H1 (cell line): ENCODE data around the gene BHLHE23. TPM values are rescaled to one million over a fixed set of nuclear protein-coding genes. Genes with fewer than 3 reads are reported as not detected.
A peak's percentile ranks its signal among the peaks of the same experiment; 100 is the strongest.

Experiments
- CTCF ChIA-PET: fragments of 300-600 bp; sonication (Branson Sonifier 250); formaldehyde crosslinking; loops from one replicate; lab custom pipeline; 2021; ENCODE audit not compliant: partially characterized antibody; lab: Charles Lee
- POLR2A ChIA-PET: fragments of 300-600 bp; sonication (Branson Sonifier 250); formaldehyde crosslinking; loops from one replicate; lab custom pipeline; 2021; ENCODE audit warnings: inconsistent platforms; ENCODE audit not compliant: partially characterized antibody; lab: Charles Lee
- DNase-seq, 2 experiments: peaks; one replicate each; pipeline versions ENCODE4 v3.0.0 to v3.0.0-alpha.2; 2010 to 2022; ENCODE audit warnings: low spot score in 2 of 2, low read depth in 1 of 2, mixed read lengths in 1 of 2
- FAIRE-seq: peaks from 2 replicates; lab custom pipeline; 2011; peaks lifted over from hg19 to GRCh38; lab: Jason Lieb, UNC
- H2AFZ ChIP-seq: 2 replicates; pipeline ENCODE4 v1.8.1; 2012; ENCODE audit warnings: low read length, inconsistent platforms
- H2AK5ac ChIP-seq: 2 replicates; pipeline ENCODE4 v1.6.1; 2013; ENCODE audit warnings: low read depth, low read length
- H2BK120ac ChIP-seq: replicated peaks from 2 replicates; pipeline ENCODE3; 2013; ENCODE audit warnings: low read depth, low read length, inconsistent platforms
- H2BK12ac ChIP-seq: 2 replicates; pipeline ENCODE4 v1.6.1; 2013; ENCODE audit warnings: low read depth, low read length
- H2BK15ac ChIP-seq: 2 replicates; pipeline ENCODE4 v1.6.1; 2013; ENCODE audit warnings: low read length
- H2BK20ac ChIP-seq: 2 replicates; pipeline ENCODE4 v1.6.1; 2013; ENCODE audit warnings: low read length
- H2BK5ac ChIP-seq: 2 replicates; pipeline ENCODE4 v1.6.1; 2013; ENCODE audit warnings: low read depth, low read length
- H3K14ac ChIP-seq: 2 replicates; pipeline ENCODE4 v1.6.1; 2013; ENCODE audit warnings: inconsistent platforms; ENCODE audit not compliant: insufficient read length
- H3K18ac ChIP-seq: 2 replicates; pipeline ENCODE4 v1.6.1; 2013; ENCODE audit warnings: low read length; ENCODE audit errors: extremely low read depth
- H3K23ac ChIP-seq: 2 replicates; pipeline ENCODE4 v1.6.1; 2013; ENCODE audit warnings: inconsistent platforms; ENCODE audit not compliant: insufficient read length
- H3K23me2 ChIP-seq: 2 replicates; pipeline ENCODE4 v1.6.1; 2013; ENCODE audit warnings: low read depth, low read length
- H3K27ac ChIP-seq: 2 replicates; pipeline ENCODE4 v1.6.1; 2011; ENCODE audit warnings: low read depth, low read length, inconsistent platforms
- H3K27me3 ChIP-seq, 4 experiments: replicated peaks in 1 of 4; 1 replicate in 1 of 4; 2 replicates in 3 of 4; pipeline versions ENCODE4 v1.6.1 to v1.8.1; 2011 to 2013; ENCODE audit warnings: low read length in 3 of 4, mild to moderate bottlenecking in 3 of 4, inconsistent platforms in 2 of 4, mixed read lengths in 2 of 4, moderate library complexity in 1 of 4; ENCODE audit not compliant: control insufficient read depth in 3 of 4, insufficient read depth in 3 of 4; ENCODE audit errors: extremely low read depth in 1 of 4
- H3K36me3 ChIP-seq, 4 experiments: 2 replicates each; pipeline versions ENCODE4 v1.6.1 to v1.8.1; 2011 to 2013; ENCODE audit warnings: mild to moderate bottlenecking in 4 of 4, low read length in 3 of 4, moderate library complexity in 2 of 4, control low read depth in 1 of 4, inconsistent platforms in 1 of 4; ENCODE audit not compliant: insufficient read depth in 4 of 4, control insufficient read depth in 2 of 4
- H3K4ac ChIP-seq: replicated peaks from 2 replicates; pipeline ENCODE3; 2013; ENCODE audit warnings: low read length, low read depth, mixed read lengths, inconsistent platforms; ENCODE audit not compliant: insufficient read length
- H3K4me1 ChIP-seq, 4 experiments: replicated peaks in 1 of 4; 1 replicate in 1 of 4; 2 replicates in 3 of 4; pipeline versions ENCODE4 v1.6.1 to v1.8.1; 2011 to 2013; ENCODE audit warnings: low read length in 3 of 4, inconsistent platforms in 2 of 4, mixed read lengths in 1 of 4; ENCODE audit not compliant: insufficient read depth in 4 of 4, control insufficient read depth in 3 of 4
- H3K4me2 ChIP-seq, 2 experiments: 2 replicates each; pipeline versions ENCODE4 v1.6.1 to v1.8.1; 2011 to 2013; ENCODE audit warnings: low read depth in 2 of 2, low read length in 2 of 2, control low read depth in 1 of 2, inconsistent platforms in 1 of 2, mild to moderate bottlenecking in 1 of 2; ENCODE audit not compliant: insufficient read depth in 1 of 2
- H3K4me3 ChIP-seq, 4 experiments: fragments of 200-600, 300-600 bp in 1 of 4; sonication (generic), shearing (Covaris generic), sonication (Bioruptor Twin) in 1 of 4; 2 replicates each; pipeline versions ENCODE4 v1.5.1 to v1.8.1; 2011 to 2016; ENCODE audit warnings: low read length in 4 of 4, low read depth in 3 of 4, control low read depth in 2 of 4, inconsistent platforms in 2 of 4, mild to moderate bottlenecking in 2 of 4, mixed read lengths in 1 of 4, moderate library complexity in 1 of 4; ENCODE audit not compliant: insufficient read depth in 2 of 4; ENCODE audit errors: extremely low read depth in 1 of 4
- H3K56ac ChIP-seq: replicated peaks from 2 replicates; pipeline ENCODE3; 2013; ENCODE audit warnings: low read depth, mild to moderate bottlenecking, mixed read lengths, low read length, inconsistent platforms; ENCODE audit not compliant: insufficient read length
- H3K79me1 ChIP-seq: 2 replicates; pipeline ENCODE4 v1.6.1; 2013; ENCODE audit warnings: low read depth, low read length, control low read depth
- H3K79me2 ChIP-seq, 2 experiments: 2 replicates each; pipeline versions ENCODE4 v1.6.1 to v1.8.1; 2012 to 2013; ENCODE audit warnings: low read length in 2 of 2, mild to moderate bottlenecking in 2 of 2, inconsistent platforms in 1 of 2; ENCODE audit not compliant: insufficient read depth in 2 of 2, control insufficient read depth in 1 of 2
- H3K9ac ChIP-seq, 4 experiments: replicated peaks in 1 of 4; 1 replicate in 1 of 4; 2 replicates in 3 of 4; pipeline versions ENCODE4 v1.6.1 to v1.8.1; 2011 to 2013; ENCODE audit warnings: low read depth in 3 of 4, low read length in 3 of 4, control low read depth in 2 of 4, mild to moderate bottlenecking in 2 of 4, moderate library complexity in 2 of 4, inconsistent platforms in 1 of 4; ENCODE audit errors: extremely low read depth in 1 of 4
- H3K9me3 ChIP-seq, 2 experiments: 2 replicates each; pipeline versions ENCODE4 v1.6.1 to v1.8.1; 2012 to 2013; ENCODE audit warnings: mild to moderate bottlenecking in 2 of 2, moderate library complexity in 2 of 2, control low read depth in 1 of 2, inconsistent platforms in 1 of 2, low read depth in 1 of 2, low read length in 1 of 2, mixed read lengths in 1 of 2; ENCODE audit not compliant: insufficient read depth in 2 of 2
- H4K20me1 ChIP-seq, 2 experiments: replicated peaks in 1 of 2; 2 replicates each; pipeline versions ENCODE3 to v1.8.1; 2011 to 2013; ENCODE audit warnings: inconsistent platforms in 2 of 2, low read length in 2 of 2, mild to moderate bottlenecking in 1 of 2; ENCODE audit not compliant: insufficient read depth in 2 of 2, control insufficient read depth in 1 of 2
- H4K5ac ChIP-seq: 2 replicates; pipeline ENCODE4 v1.6.1; 2013; ENCODE audit warnings: low read length, low read depth, mixed read lengths, inconsistent platforms; ENCODE audit not compliant: insufficient read length
- H4K8ac ChIP-seq: 2 replicates; pipeline ENCODE4 v1.8.0; 2013; ENCODE audit warnings: mild to moderate bottlenecking, moderate library complexity, low read length, inconsistent platforms; ENCODE audit not compliant: insufficient read depth; ENCODE audit errors: extremely low read depth
- H4K91ac ChIP-seq: replicated peaks from 2 replicates; pipeline ENCODE3; 2013; ENCODE audit warnings: low read length, mixed read lengths, inconsistent platforms; ENCODE audit not compliant: insufficient read length
- ASH2L ChIP-seq: fragments of 200-600, 300-600 bp; sonication (generic); IDR thresholded peaks from one replicate; pipeline ENCODE4 v1.7.1; 2017; ENCODE audit warnings: low read length
- BRCA1 ChIP-seq: IDR thresholded peaks from 2 replicates; pipeline ENCODE4 v1.6.1; 2012; ENCODE audit warnings: low read depth, low read length, improper control_type of control experiment
- CREB1 ChIP-seq: IDR thresholded peaks from 2 replicates; pipeline ENCODE4 v1.6.1; 2012; ENCODE audit warnings: inconsistent platforms
- CTCF ChIP-seq, 3 experiments: IDR thresholded peaks; 1 replicate in 2 of 3; 2 replicates in 1 of 3; pipeline versions ENCODE4 v1.5.1 to v1.6.1; 2011; ENCODE audit warnings: low read length in 3 of 3, mild to moderate bottlenecking in 3 of 3, inconsistent platforms in 2 of 3, low read depth in 1 of 3, moderate library complexity in 1 of 3; ENCODE audit not compliant: insufficient read depth in 1 of 3; ENCODE audit errors: control extremely low read depth in 1 of 3
- EZH2 ChIP-seq: fragments of 200-600 bp; sonication (generic); IDR thresholded peaks from 2 replicates; pipeline ENCODE4 v1.7.1; 2012; ENCODE audit warnings: low read depth, mild to moderate bottlenecking, moderate library complexity, low read length, inconsistent platforms; ENCODE audit not compliant: severe bottlenecking
- MAX ChIP-seq: IDR thresholded peaks from 2 replicates; pipeline ENCODE4 v1.6.1; 2012; ENCODE audit warnings: inconsistent platforms
- RXRA ChIP-seq: IDR thresholded peaks from 2 replicates; pipeline ENCODE4 v1.6.1; 2011; ENCODE audit warnings: low read depth, mild to moderate bottlenecking, low read length, moderate library complexity; ENCODE audit not compliant: insufficient read depth
- SIN3A ChIP-seq, 2 experiments: IDR thresholded peaks in 1 of 2; conservative IDR thresholded peaks in 1 of 2; 2 replicates each; pipeline ENCODE4 v1.6.1; 2011 to 2012; ENCODE audit warnings: low read length in 2 of 2, improper control_type of control experiment in 1 of 2, low read depth in 1 of 2, mild to moderate bottlenecking in 1 of 2
- TAF7 ChIP-seq: optimal IDR thresholded peaks from 2 replicates; pipeline ENCODE3; 2011; ENCODE audit warnings: low read depth, mild to moderate bottlenecking, inconsistent platforms, low read length, moderate library complexity, borderline replicate concordance
- TBP ChIP-seq: IDR thresholded peaks from 2 replicates; pipeline ENCODE4 v1.6.1; 2011; ENCODE audit warnings: low read depth, low read length, improper control_type of control experiment
- WGBS, 2 experiments: shearing (Covaris generic) in 1 of 2; methylation state at CpG; one replicate each; pipeline versions ENCODE4 v1.1.6 to v1.1.7; 2013 to 2015; ENCODE audit warnings: low lambda C conversion rate in 2 of 2, mixed read lengths in 2 of 2, inconsistent platforms in 1 of 2, low coverage in 1 of 2, missing lambda C conversion rate in 1 of 2; ENCODE audit not compliant: insufficient replicate concordance in 2 of 2, insufficient coverage in 1 of 2, insufficient read length in 1 of 2; ENCODE audit errors: extremely low coverage in 1 of 2, missing lambda C conversion rate in 1 of 2; 5-methylcytosine and 5-hydroxymethylcytosine counted together
- polyA plus RNA-seq, 7 experiments: library from polyadenylated mRNA; depleted of rRNA in 3 of 7; stranded (reverse) in 5 of 7; unstranded in 2 of 7; fragments of >200 nt in 5 of 7; fragments of 200-250 nt in 2 of 7; gene quantifications; 1 replicate in 5 of 7; 2 replicates in 1 of 7; 4 replicates in 1 of 7; pipeline versions ENCODE4 v1.2.1 to v1.2.3, GENCODE V29; 2011 to 2013; ENCODE audit warnings: missing spikeins in 2 of 7, mixed read lengths in 2 of 7
- total RNA-seq: library from RNA; stranded (reverse); fragmentation: NEBNext Ultra II Directional; extraction: Animal tissue kit (Norgen Biotek cat#: 25700); gene quantifications from 2 replicates; pipeline ENCODE4 v1.2.1, GENCODE V29; 2021

BHLHE23 gene
- total and polyA plus RNA-seq, 2 of the 8 experiments (the other 6 are each of a cell fraction or from before 2014, with no cell fraction given), result 0.47 TPM; not detected in 1

- Histone ChIP-seq H3K18ac (0 out of 2 replicates have a peak overlapping the region, but pooled peaks have one; percentile 10), H3K4me2 (0 out of 4 replicates have a peak overlapping the region, but pooled peaks of 1 of the 2 experiments have one; percentile 6), H2BK120ac (no peak overlapping the region), H4K20me1 (no peaks in the 10 kb centered on the region), H2AK5ac (no peak overlapping the region), H3K4me3 (no peak overlapping the region), H3K56ac (no peak overlapping the region), H2BK12ac (peak overlapping the region; percentile 84; the same call in 1 of the 2 replicates), H2BK5ac (peak overlapping the region; percentile 75; the same call in 1 of the 2 replicates), H3K27me3 (no peaks in the 10 kb centered on the region), H4K91ac (no peak overlapping the region), H4K8ac (peak overlapping the region; percentile 76; the same call in 1 of the 2 replicates), H3K9me3 (no peaks in the 10 kb centered on the region), H3K27ac (no peak overlapping the region), H3K36me3 (no peaks in the 10 kb centered on the region), H3K4ac (no peak overlapping the region), H2BK20ac (no peak overlapping the region), H3K79me1 (no peaks in the 10 kb centered on the region; the same call in 1 of the 2 replicates), H3K79me2 (no peaks in the 10 kb centered on the region), H3K23me2 (no peaks in the 10 kb centered on the region), H3K9ac (no peak overlapping the region), H2BK15ac (no peak overlapping the region), H2AFZ (no peak overlapping the region), H3K23ac (no peak overlapping the region), H4K5ac (no peak overlapping the region), H3K14ac (no peak overlapping the region), H3K4me1 (peaks cover 0 to 16% (median 5%) of the 10 kb centered on the region in 4 experiments; a peak in 5 of 7 replicates)
- FAIRE-seq (no peak), DNase-seq (no peak)
- POLR2A ChIA-PET, result interaction anchor here (1.0 to 1.3 kb wide), 2 partner anchors 26 to 49 kb away, joined by 3 read pairs; partner anchors contain the start of gene GID8
- 76% methylated on average over 9 of the region's 10 CpGs; no CpG with 5 or more reads in 1 of the 2 experiments for WGBS, 2 experiments
- CTCF ChIA-PET, result interaction anchor here (0.8 to 1.4 kb wide), 5 partner anchors 8 to 179 kb away, joined by 3 to 5 read pairs (median 4); partner anchors contain the start of gene BHLHE23
- no peak for TF ChIP-seq ASH2L
- TF ChIP-seq MAX, result no peak
- TF ChIP-seq CTCF (IDR thresholded peaks at IDR 0.05; ENCODE audit: control extremely low read depth in 1 of 3, insufficient read depth in 1 of 3, low read depth in 1 of 3, low read length in 3 of 3), result no peak
- no peak for TF ChIP-seq SIN3A (conservative IDR thresholded peaks at IDR 0.05 in 1 of 2, IDR thresholded peaks at IDR 0.05 in 1 of 2; ENCODE audit: low read depth in 1 of 2, low read length in 2 of 2)
- no peak for TF ChIP-seq RXRA
- TF ChIP-seq CREB1, result no peak
- TF ChIP-seq EZH2, result no peak
- no peak for TF ChIP-seq TAF7
- no peak for TF ChIP-seq BRCA1
- no peak for TF ChIP-seq TBP
Measured at GRCh38 chr20:62987114-62987513, 19.6 kb downstream of the BHLHE23 start.
